GM13977 (cell line): ENCODE results near the gene SCFD2.

Experiments
- DNase-seq: peaks from one replicate; pipeline ENCODE4 v3.0.0; 2012; ENCODE audit warnings: low spot score
- CTCF ChIP-seq: IDR thresholded peaks from 2 replicates; pipeline ENCODE4 v1.5.1; 2012; ENCODE audit warnings: mild to moderate bottlenecking, control low read depth; ENCODE audit not compliant: insufficient read depth; ENCODE audit errors: extremely low read depth, missing control alignments
- in situ Hi-C: fragments of 300-500 bp; cut with MboI; formaldehyde crosslinking; loops from one replicate; pipeline ENCODE4 v1.12.0; 2022; ENCODE audit warnings: low sequenced_read_pairs, low pct_unique_long_range_greater_than_20kb, mixed read lengths, inconsistent platforms; ENCODE audit not compliant: unreplicated experiment

The SCFD2 gene

GRCh38 chr4:52962721-52963120 lies 403.1 kb downstream of the SCFD2 start:
- no peak for DNase-seq
- in situ Hi-C loops, result no loop called here
- TF ChIP-seq CTCF, result no peak

- no peak for TF ChIP-seq CTCF
- no peak for DNase-seq
- in situ Hi-C loops, result no loop called here
These were observed 404.0 kb downstream of the SCFD2 start for GRCh38 chr4:52961666-52962412.

- in situ Hi-C loops, result no loop called here
- no peak for TF ChIP-seq CTCF
These were observed 406.3 kb downstream of the SCFD2 start for GRCh38 chr4:52959541-52959940.

GRCh38 chr4:52957835-52958631 lies 407.8 kb downstream of the SCFD2 start:
- in situ Hi-C loops, result no loop called here
- DNase-seq, result no peak
- no peak for TF ChIP-seq CTCF

More at GRCh38 chr4:52959541-52959940, 406.3 kb downstream of the SCFD2 start:
- DNase-seq, result no peak

GRCh38 chr4:52957220-52957686 lies 408.6 kb downstream of the SCFD2 start:
- DNase-seq, result no peak
- in situ Hi-C loops, result no loop called here
- TF ChIP-seq CTCF, result no peak

- in situ Hi-C loops, result no loop called here
- DNase-seq, result no peak
- TF ChIP-seq CTCF, result no peak
These were observed 409.2 kb downstream of the SCFD2 start for GRCh38 chr4:52956691-52957090.
